Peyer's patch (tissue), 4 donors: Measurements from ENCODE around the gene ESPL1.

ENCODE experiments used
- CTCF ChIP-seq, 6 experiments: fragments of 450-650 bp in 4 of 6; fragments of 200-600 bp in 2 of 6; sonication (generic) in 1 of 6; IDR thresholded peaks; one replicate each; pipeline ENCODE4 v1.5.1; 2017 to 2019; ENCODE audit warnings: antibody characterized with exemption in 6 of 6, mild to moderate bottlenecking in 3 of 6, moderate library complexity in 1 of 6
- POLR2A ChIP-seq, 2 donors: fragments of 450-650 bp; IDR thresholded peaks; one replicate each; pipeline ENCODE4 v1.5.1; 2017; ENCODE audit warnings: antibody characterized with exemption in 2 of 2, mild to moderate bottlenecking in 2 of 2, moderate library complexity in 2 of 2

DNA sequence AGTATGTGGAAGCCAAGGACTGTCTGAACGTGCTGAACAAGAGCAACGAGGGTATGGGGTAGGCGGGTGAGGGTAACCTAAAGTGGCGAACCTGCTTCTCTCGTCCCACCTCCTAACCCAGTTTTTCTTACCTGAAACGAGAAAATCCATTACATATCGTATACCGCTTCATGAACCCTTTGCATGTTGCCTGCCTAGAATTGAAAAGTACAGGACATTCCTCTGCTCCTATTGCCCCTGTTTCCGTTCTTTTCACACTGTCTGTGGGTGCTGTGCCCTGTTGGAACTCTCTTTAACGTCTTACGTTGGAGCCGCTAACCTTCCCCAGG lies 27.8 kb downstream of the ESPL1 start:
- no peak for TF ChIP-seq POLR2A (IDR thresholded peaks at IDR 0.05)
- TF ChIP-seq CTCF (IDR thresholded peaks at IDR 0.05): no peak
